Left colon (tissue), 2 donors: ENCODE data around the gene KCTD10. TPM values are rescaled to one million over a fixed set of nuclear protein-coding genes. Genes with fewer than 3 reads are reported as not detected.

Experiments used
- ATAC-seq: fragments of 200-7000 bp; cut with Tn5 transposase; one replicate; pipeline ENCODE4 v1.9.1; 2020; ENCODE audit warnings: mild to moderate bottlenecking, moderate library complexity
- DNase-seq, 2 donors: peaks; one replicate each; pipeline ENCODE4 v3.0.0-alpha.2; 2020
- intact Hi-C, 2 donors: fragments of 100-400 bp; cut with DNase I in 1 of 2; cut with micrococcal nuclease in 1 of 2; formaldehyde crosslinking; loops; one replicate each; pipeline versions ENCODE4 v1.11.2 to v1.14.0; 2022; cut with DNase I, micrococcal nuclease
- long read RNA-seq: library from polyadenylated mRNA; unstranded; transcript quantifications from one replicate; pipeline ENCODE4 v2.0.0, GENCODE V29; 2021
- total RNA-seq, 2 donors: library from RNA; stranded (reverse); fragmentation: NEBNext Ultra II Directional; extraction: Animal tissue kit (Norgen Biotek cat#: 25700); gene quantifications; one replicate each; pipeline ENCODE4 v1.2.1, GENCODE V29; 2021
- donor health status: DM: no; HTN: no; CAD: no.
- donor health status: DM: yes; HTN: yes; CAD: no.

Gene KCTD10
- total RNA-seq: 10 to 100 TPM; 62.8 to 86.8 TPM
- long read RNA-seq, full-length matches to known transcripts: 23 of 73 reads
- long read RNA-seq, partial matches to known transcripts: 2 of 73 reads
- long read RNA-seq, other reads (novel, unspliced or antisense): 48 of 73 reads

GRCh38 chr12:109477185-109477962, at the start of gene KCTD10, which contains the start of gene UBE3B:
TSS of gene KCTD10 (minus strand) at chr12:109477300. CDS start at chr12:109477262, 38 bp downstream.
TSS of gene UBE3B (plus strand) at chr12:109477634. CDS start at chr12:109483552, 5,918 bp downstream.
- intact Hi-C loops: no loop called here
- ATAC-seq: peak; percentile 99
- DNase-seq: peak; percentile 88 to 93

- intact Hi-C loops: no loop called here
- DNase-seq (no peak), ATAC-seq (no peak)
These were observed 48.1 kb upstream of the KCTD10 start for GRCh38 chr12:109525279-109525585.

GRCh38 chr12:109524466-109525278, 47.6 kb upstream of the KCTD10 start:
- no peak for ATAC-seq
- DNase-seq: no peak
- intact Hi-C loops: no loop called here

GRCh38 chr12:109523504-109523903, 46.4 kb upstream of the KCTD10 start:
- intact Hi-C loops: no loop called here
- ATAC-seq (no peak), DNase-seq (no peak)

- ATAC-seq (no peak), DNase-seq (no peak)
- intact Hi-C loops: no loop called here
These were observed 46.0 kb upstream of the KCTD10 start for GRCh38 chr12:109523071-109523470.

- no peak for ATAC-seq
- intact Hi-C loops: no loop called here
- no peak for DNase-seq
These were observed 44.7 kb upstream of the KCTD10 start for GRCh38 chr12:109521831-109522230.

- intact Hi-C loops: loop anchor here in 1 of 2 donors (10.0 kb wide), 1 partner anchor 255 kb away; no protein-coding TSS in a partner anchor
These were observed 42.7 kb upstream of the KCTD10 start for GRCh38 chr12:109519787-109520186.

GRCh38 chr12:109518820-109519665, 41.9 kb upstream of the KCTD10 start:
- ATAC-seq: peak; percentile 82
- peak in 1 of 2 donors; percentile 74 for DNase-seq
- intact Hi-C loops: loop anchor here in 1 of 2 donors (10.0 kb wide), 1 partner anchor 256 kb away; no protein-coding TSS in a partner anchor

More at GRCh38 chr12:109519787-109520186, 42.7 kb upstream of the KCTD10 start:
- ATAC-seq (no peak), DNase-seq (no peak)

- DNase-seq (no peak), ATAC-seq (no peak)
- intact Hi-C loops: loop anchor here in 1 of 2 donors (10.0 kb wide), 1 partner anchor 257 kb away; no protein-coding TSS in a partner anchor
These were observed 40.5 kb upstream of the KCTD10 start for GRCh38 chr12:109517619-109518018.

- ATAC-seq (no peak), DNase-seq (no peak)
- intact Hi-C loops: loop anchor here in 1 of 2 donors (10.0 kb wide), 1 partner anchor 261 kb away; no protein-coding TSS in a partner anchor
These were observed 36.9 kb upstream of the KCTD10 start for GRCh38 chr12:109513977-109514376.

GRCh38 chr12:109513051-109513450, 36.0 kb upstream of the KCTD10 start:
- intact Hi-C loops: loop anchor here in 1 of 2 donors (10.0 kb wide), 1 partner anchor 262 kb away; no protein-coding TSS in a partner anchor
- DNase-seq: no peak
- ATAC-seq: no peak

- ATAC-seq: no peak
- intact Hi-C loops: loop anchor here in 1 of 2 donors (10.0 kb wide), 1 partner anchor 262 kb away; no protein-coding TSS in a partner anchor
- DNase-seq: no peak
These were observed 35.5 kb upstream of the KCTD10 start for GRCh38 chr12:109512608-109513007.

GRCh38 chr12:109510196-109510595, 33.1 kb upstream of the KCTD10 start:
- no peak for DNase-seq
- ATAC-seq: no peak
- intact Hi-C loops: loop anchor here in 1 of 2 donors (10.0 kb wide), 1 partner anchor 265 kb away; no protein-coding TSS in a partner anchor

GRCh38 chr12:109504068-109504467, 27.0 kb upstream of the KCTD10 start:
- ATAC-seq (no peak), DNase-seq (no peak)
- intact Hi-C loops: no loop called here

GRCh38 chr12:109503611-109504010, 26.5 kb upstream of the KCTD10 start:
- ATAC-seq (no peak), DNase-seq (no peak)
- intact Hi-C loops: no loop called here

GRCh38 chr12:109502332-109502731, 25.2 kb upstream of the KCTD10 start:
- ATAC-seq (no peak), DNase-seq (no peak)
- intact Hi-C loops: no loop called here

GRCh38 chr12:109501299-109501698, 24.2 kb upstream of the KCTD10 start:
- no peak for ATAC-seq
- no peak for DNase-seq
- intact Hi-C loops: no loop called here

- intact Hi-C loops: no loop called here
- ATAC-seq: no peak
These were observed 23.5 kb upstream of the KCTD10 start for GRCh38 chr12:109500406-109501185.

More at GRCh38 chr12:109500406-109501185, 23.5 kb upstream of the KCTD10 start:
- DNase-seq: no peak
